H9 (cell line): Measurements from ENCODE around the gene PDGFRB. TPM values are rescaled to one million over a fixed set of nuclear protein-coding genes. Genes with fewer than 3 reads are reported as not detected.

ENCODE experiments used
- DNase-seq: peaks from one replicate; pipeline ENCODE4 v3.0.0-alpha.2; 2017
- H2AFZ ChIP-seq: one replicate; pipeline ENCODE4 v1.6.1; 2013; ENCODE audit warnings: mild to moderate bottlenecking, low read length, control low read depth, moderate library complexity
- H2AK5ac ChIP-seq: 2 replicates; pipeline ENCODE4 v1.6.1; 2013; ENCODE audit warnings: low read length, control low read depth, mixed read lengths; ENCODE audit not compliant: insufficient read length
- H2BK120ac ChIP-seq: one replicate; pipeline ENCODE4 v1.6.1; 2013; ENCODE audit warnings: low read depth, mild to moderate bottlenecking, low read length, control low read depth, inconsistent platforms; ENCODE audit not compliant: poor library complexity, severe bottlenecking
- H2BK12ac ChIP-seq: 2 replicates; pipeline ENCODE4 v1.6.1; 2013; ENCODE audit warnings: low read length, control low read depth, mixed read lengths, low read depth; ENCODE audit not compliant: insufficient read length
- H2BK15ac ChIP-seq: 2 replicates; pipeline ENCODE4 v1.6.1; 2013; ENCODE audit warnings: low read depth, low read length, control low read depth
- H2BK20ac ChIP-seq: one replicate; pipeline ENCODE4 v1.6.1; 2013; ENCODE audit warnings: low read depth, mild to moderate bottlenecking, low read length, control low read depth, inconsistent platforms; ENCODE audit not compliant: poor library complexity, severe bottlenecking
- H2BK5ac ChIP-seq: 2 replicates; pipeline ENCODE4 v1.6.1; 2013; ENCODE audit warnings: low read length, control low read depth, mixed read lengths; ENCODE audit not compliant: insufficient read length
- H3K14ac ChIP-seq: 2 replicates; pipeline ENCODE4 v1.6.1; 2013; ENCODE audit warnings: low read length, control low read depth; ENCODE audit not compliant: insufficient read depth
- H3K18ac ChIP-seq: 2 replicates; pipeline ENCODE4 v1.6.1; 2013; ENCODE audit warnings: low read depth, mild to moderate bottlenecking, mixed read lengths, low read length, control low read depth; ENCODE audit not compliant: insufficient read length
- H3K23ac ChIP-seq: 2 replicates; pipeline ENCODE4 v1.6.1; 2013; ENCODE audit warnings: low read length, control low read depth, mixed read lengths, low read depth; ENCODE audit not compliant: insufficient read length
- H3K23me2 ChIP-seq: 2 replicates; pipeline ENCODE4 v1.6.1; 2013; ENCODE audit warnings: low read depth, mild to moderate bottlenecking, mixed read lengths, low read length, control low read depth; ENCODE audit not compliant: insufficient read length, poor library complexity, severe bottlenecking
- H3K27ac ChIP-seq: 2 replicates; pipeline ENCODE4 v1.5.1; 2013; ENCODE audit warnings: low read length, control low read depth, mixed read lengths, low read depth; ENCODE audit not compliant: insufficient read length
- H3K27me3 ChIP-seq: 2 replicates; pipeline ENCODE4 v1.6.1; 2013; ENCODE audit warnings: low read length, control low read depth, inconsistent platforms; ENCODE audit not compliant: insufficient read depth
- H3K4ac ChIP-seq: 2 replicates; pipeline ENCODE4 v1.6.1; 2013; ENCODE audit warnings: low read depth, mild to moderate bottlenecking, control low read depth, inconsistent platforms, low read length, moderate library complexity
- H3K4me1 ChIP-seq: 2 replicates; pipeline ENCODE4 v1.6.1; 2013; ENCODE audit warnings: low read length, control low read depth, inconsistent platforms; ENCODE audit not compliant: insufficient read depth
- H3K4me2 ChIP-seq: 2 replicates; pipeline ENCODE4 v1.6.1; 2013; ENCODE audit warnings: low read length, control low read depth, mixed read lengths; ENCODE audit not compliant: insufficient read length, insufficient read depth
- H3K56ac ChIP-seq: 2 replicates; pipeline ENCODE4 v1.6.1; 2013; ENCODE audit warnings: low read depth, mild to moderate bottlenecking, mixed read lengths, low read length, control low read depth; ENCODE audit not compliant: insufficient read length
- H3K79me1 ChIP-seq: 2 replicates; pipeline ENCODE4 v1.6.1; 2013; ENCODE audit warnings: low read depth, mild to moderate bottlenecking, moderate library complexity, low read length, control low read depth, inconsistent platforms; ENCODE audit not compliant: insufficient read depth, poor library complexity, severe bottlenecking
- H3K79me2 ChIP-seq: 2 replicates; pipeline ENCODE4 v1.6.1; 2013; ENCODE audit warnings: low read length, control low read depth, inconsistent platforms; ENCODE audit not compliant: insufficient read depth
- H3K9ac ChIP-seq: 2 replicates; pipeline ENCODE4 v1.6.1; 2013; ENCODE audit warnings: low read length, control low read depth, mixed read lengths; ENCODE audit not compliant: insufficient read length; ENCODE audit errors: extremely low read depth
- H3K9me3 ChIP-seq: one replicate; pipeline ENCODE4 v1.6.1; 2013; ENCODE audit warnings: low read depth, low read length, inconsistent platforms; ENCODE audit not compliant: control insufficient read depth
- H3T11ph ChIP-seq: one replicate; pipeline ENCODE4 v1.6.1; 2013; ENCODE audit warnings: mild to moderate bottlenecking, low read length, control low read depth, inconsistent platforms
- H4K20me1 ChIP-seq: one replicate; pipeline ENCODE4 v1.6.1; 2013; ENCODE audit not compliant: control insufficient read depth, insufficient read length, insufficient read depth
- H4K5ac ChIP-seq: 2 replicates; pipeline ENCODE4 v1.6.1; 2013; ENCODE audit warnings: low read depth, mild to moderate bottlenecking, mixed read lengths, low read length, control low read depth; ENCODE audit not compliant: insufficient read length
- H4K8ac ChIP-seq: replicated peaks from 2 replicates; pipeline ENCODE4 v1.6.1; 2013; ENCODE audit warnings: low read length, control low read depth, mixed read lengths, low read depth; ENCODE audit not compliant: insufficient read length
- H4K91ac ChIP-seq: 2 replicates; pipeline ENCODE4 v1.6.1; 2013; ENCODE audit warnings: low read depth, mild to moderate bottlenecking, moderate library complexity, mixed read lengths, low read length, control low read depth; ENCODE audit not compliant: insufficient read length
- H3K27ac Mint-ChIP-seq, 3 experiments: 2 replicates in 2 of 3; 3 replicates in 1 of 3; pipeline ENCODE4 v1.8.0; 2020 to 2021; ENCODE audit warnings: mixed read lengths in 3 of 3, mild to moderate bottlenecking in 1 of 3, moderate library complexity in 1 of 3
- H3K27me3 Mint-ChIP-seq: 2 replicates; pipeline ENCODE4 v1.8.0; 2021; ENCODE audit warnings: low read depth, mild to moderate bottlenecking, moderate library complexity, mixed read lengths
- H3K36me3 Mint-ChIP-seq, 3 experiments: 2 replicates in 2 of 3; 3 replicates in 1 of 3; pipeline ENCODE4 v1.8.0; 2020 to 2021; ENCODE audit warnings: low read depth in 3 of 3, mixed read lengths in 3 of 3; ENCODE audit not compliant: insufficient read depth in 1 of 3
- H3K4me1 Mint-ChIP-seq, 2 experiments: 2 replicates each; pipeline ENCODE4 v1.8.0; 2020; ENCODE audit warnings: mixed read lengths in 2 of 2
- H3K4me3 Mint-ChIP-seq, 2 experiments: 2 replicates in 1 of 2; 3 replicates in 1 of 2; pipeline ENCODE4 v1.8.0; 2020 to 2021; ENCODE audit warnings: mild to moderate bottlenecking in 2 of 2, mixed read lengths in 2 of 2, moderate library complexity in 1 of 2
- H3K9me3 Mint-ChIP-seq, 2 experiments: 2 replicates in 1 of 2; 3 replicates in 1 of 2; pipeline ENCODE4 v1.8.0; 2020; ENCODE audit warnings: mild to moderate bottlenecking in 2 of 2, mixed read lengths in 2 of 2, moderate library complexity in 1 of 2
- CTCF ChIP-seq: fragments of 200-600 bp; sonication (generic); conservative IDR thresholded peaks from 3 replicates; pipeline ENCODE4 v1.8.0; 2021; ENCODE audit warnings: antibody characterized with exemption, mild to moderate bottlenecking
- WGBS: extraction: QIAGEN DNeasy Blood & Tissue Kit; methylation state at CpG from one replicate; pipeline ENCODE4 v1.1.7; 2013; ENCODE audit warnings: missing lambda C conversion rate, low lambda C conversion rate, mixed read lengths; ENCODE audit not compliant: insufficient read length; ENCODE audit errors: extremely low coverage; 5-methylcytosine and 5-hydroxymethylcytosine counted together
- total RNA-seq: library from RNA; stranded (reverse); gene quantifications from 2 replicates; pipeline ENCODE4 v1.2.1, GENCODE V29; 2021

PDGFRB gene
- total RNA-seq, 1 experiment from 2014 or later, result 2.2 TPM

GRCh38 chr5:150179019-150179620, 23.5 kb upstream of the PDGFRB start:
- Histone ChIP-seq H2BK120ac (no peak overlapping the region), H3K18ac (no peak overlapping the region), H3K9ac (no peak overlapping the region), H2BK12ac (no peak overlapping the region), H2BK5ac (no peak overlapping the region), H2BK20ac (no peak overlapping the region), H3T11ph (no peak overlapping the region), H3K23me2 (no peaks in the 10 kb centered on the region), H4K8ac (no peak overlapping the region), H3K23ac (no peak overlapping the region), H3K4me2 (no peak overlapping the region), H3K27me3 (peaks cover 2% of the 10 kb centered on the region; the same call in 1 of the 2 replicates), H2BK15ac (no peak overlapping the region), H3K56ac (no peak overlapping the region), H4K91ac (no peak overlapping the region), H3K14ac (no peak overlapping the region), H3K4me1 (no peaks in the 10 kb centered on the region), H4K20me1 (no peaks in the 10 kb centered on the region), H3K27ac (no peak overlapping the region), H3K9me3 (no peaks in the 10 kb centered on the region), H3K4ac (no peak overlapping the region), H3K79me1 (no peaks in the 10 kb centered on the region), H2AK5ac (no peak overlapping the region), H3K79me2 (no peaks in the 10 kb centered on the region), H2AFZ (no peak overlapping the region), H4K5ac (no peak overlapping the region)
- no CpG with 5 or more reads among the region's 7 CpGs for WGBS
- H3K36me3 Mint-ChIP-seq, result no peaks in the 10 kb centered on the region; a peak in 1 of 7 replicates
- peaks cover 3 to 4% of the 10 kb centered on the region in 2 experiments; a peak in 2 of 4 replicates for H3K4me1 Mint-ChIP-seq
- DNase-seq, result no peak
- no peak overlapping the region for H3K4me3 Mint-ChIP-seq
- no peaks in the 10 kb centered on the region; a peak in 1 of 5 replicates for H3K9me3 Mint-ChIP-seq
- H3K27me3 Mint-ChIP-seq, result peaks cover 61% of the 10 kb centered on the region
- no peak overlapping the region for H3K27ac Mint-ChIP-seq
- TF ChIP-seq CTCF, result no peak
